Limb (tissue), 2 donors: ENCODE results near the gene ZNF550.
"Not testable (repeated sequence)": the region's sequence is repeated elsewhere in the genome, so short reads cannot be mapped to it uniquely, and the experiment has no call there.

Experiments
- DNase-seq, 2 donors: peaks; one replicate each; pipeline ENCODE4 v3.0.0-alpha.2; 2016; ENCODE audit errors: extremely low spot score in 2 of 2

ZNF550 gene

GRCh38 chr19:57537953-57538547, 21.6 kb downstream of the ZNF550 start:
- DNase-seq = no peak

DNA sequence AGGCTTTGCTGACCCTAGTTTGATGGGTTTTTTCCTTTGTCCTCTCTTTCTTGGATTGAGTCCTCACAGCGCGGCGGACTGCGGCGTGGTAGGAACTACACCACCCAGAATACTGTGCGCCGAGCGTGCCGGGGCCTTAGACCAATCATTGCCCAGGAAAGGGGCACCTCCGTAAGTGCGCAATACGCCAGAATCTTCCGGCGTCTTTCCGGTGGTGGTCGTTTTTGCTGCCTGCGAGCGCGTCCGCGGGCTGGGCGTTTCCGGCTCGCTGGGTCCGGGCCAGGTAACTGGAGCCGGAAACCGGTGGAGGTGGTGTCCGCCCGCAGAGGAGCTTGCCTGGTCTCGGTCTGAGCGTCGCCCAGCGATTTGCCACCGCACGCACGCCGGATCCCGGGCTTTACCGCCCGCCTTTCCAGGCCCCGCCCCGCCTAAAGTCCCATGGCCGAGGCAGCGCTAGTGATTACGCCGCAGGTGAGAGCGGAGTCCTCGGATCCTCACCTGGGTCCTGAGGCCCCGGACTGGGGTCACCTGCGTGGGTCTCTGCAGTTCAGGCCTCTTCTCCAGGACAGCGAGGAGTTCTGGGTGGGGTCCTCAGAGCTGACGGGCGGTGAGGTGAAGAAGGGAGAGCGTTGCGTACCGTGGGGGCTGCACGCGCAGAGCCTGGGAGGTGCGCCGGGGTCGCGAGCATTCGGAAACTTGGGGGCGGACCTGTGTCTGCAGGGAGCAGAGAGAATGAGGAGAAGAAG, 32.4 kb downstream of the ZNF550 start, which contains the start of gene ZNF549:
ZNF549 (plus strand) TSS at position 221 of the 746 bp plus-strand sequence; CDS start at position 439, 218 bp downstream.
- peak; percentile 91 to 92 for DNase-seq

DNA sequence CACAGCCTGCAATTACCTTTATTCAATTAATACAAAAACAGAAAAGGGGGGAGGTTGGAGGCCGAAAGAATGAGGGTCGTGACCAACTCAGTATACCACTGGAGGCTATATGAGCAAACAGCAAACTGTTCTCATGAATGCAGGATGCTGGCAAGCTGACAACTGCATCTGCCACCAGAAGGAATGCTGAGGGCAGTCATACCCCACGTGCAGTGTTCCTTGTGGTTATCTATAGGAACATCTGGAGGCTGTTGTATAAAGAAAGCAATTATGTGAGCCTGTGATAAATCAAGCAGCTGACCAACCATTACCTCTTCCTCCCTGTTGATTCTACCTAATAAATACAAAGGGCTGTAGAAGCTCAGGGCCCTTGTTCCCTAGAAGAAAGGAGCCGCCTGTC, 41.6 kb downstream of the ZNF550 start:
- not testable (repeated sequence) for DNase-seq

DNA sequence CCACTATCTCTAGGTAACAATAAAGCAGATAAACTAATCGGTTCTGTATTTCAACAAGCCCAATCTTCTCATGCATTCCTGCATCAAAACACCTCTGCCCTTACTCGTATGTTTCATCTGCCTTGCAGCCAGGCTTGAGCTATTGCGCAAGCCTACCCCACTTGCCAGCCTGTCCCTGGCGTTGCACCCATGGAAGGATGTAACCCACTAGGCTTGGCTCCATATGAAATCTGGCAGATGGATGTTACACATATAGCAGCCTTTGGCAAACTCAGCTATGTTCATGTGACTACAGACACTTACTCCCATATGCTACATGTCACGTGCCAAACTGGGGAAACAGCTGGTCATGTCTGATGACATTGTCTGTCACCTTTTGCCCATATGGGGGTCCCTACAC, 44.4 kb downstream of the ZNF550 start:
- DNase-seq = no peak

- DNase-seq = no peak
Observed at GRCh38 chr19:57512845-57513244, 46.8 kb downstream of the ZNF550 start.

DNA sequence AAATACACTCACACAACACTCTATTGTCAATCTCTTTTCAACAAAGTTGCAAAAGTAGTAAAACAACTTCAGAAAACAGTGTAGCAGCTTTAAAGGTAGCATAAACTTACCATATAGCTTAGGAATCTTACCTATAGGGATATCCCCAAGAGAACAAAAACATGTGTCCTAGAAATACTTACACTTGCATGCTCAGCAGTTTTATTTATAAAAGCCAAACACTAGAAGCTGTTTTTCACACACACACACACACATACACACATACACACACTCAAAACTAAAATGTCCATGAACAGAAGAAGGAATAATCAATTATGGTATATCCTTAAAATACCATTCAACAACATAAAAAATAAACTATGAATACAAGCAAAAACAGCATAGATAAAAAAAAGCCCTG, 48.2 kb downstream of the ZNF550 start:
- no peak for DNase-seq

DNA sequence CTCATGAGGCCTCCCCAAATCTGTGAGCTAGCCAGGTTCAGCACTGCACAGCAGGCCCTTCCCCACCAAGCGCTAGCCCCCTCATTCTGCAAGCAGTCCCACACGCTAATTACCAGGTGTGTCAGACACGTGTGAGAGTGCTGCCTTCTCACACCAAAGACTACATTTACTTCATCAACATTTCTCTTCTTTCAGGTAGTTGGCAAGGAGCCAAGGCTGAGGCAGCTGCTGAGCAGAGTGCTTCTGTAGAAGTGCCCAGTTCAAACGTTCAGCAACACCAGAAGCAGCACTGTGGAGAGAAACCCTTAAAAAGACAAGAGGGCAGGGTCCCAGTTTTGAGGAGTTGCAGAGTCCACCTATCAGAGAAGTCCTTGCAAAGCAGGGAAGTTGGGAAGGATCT, 53.5 kb downstream of the ZNF550 start:
- no peak for DNase-seq

DNA sequence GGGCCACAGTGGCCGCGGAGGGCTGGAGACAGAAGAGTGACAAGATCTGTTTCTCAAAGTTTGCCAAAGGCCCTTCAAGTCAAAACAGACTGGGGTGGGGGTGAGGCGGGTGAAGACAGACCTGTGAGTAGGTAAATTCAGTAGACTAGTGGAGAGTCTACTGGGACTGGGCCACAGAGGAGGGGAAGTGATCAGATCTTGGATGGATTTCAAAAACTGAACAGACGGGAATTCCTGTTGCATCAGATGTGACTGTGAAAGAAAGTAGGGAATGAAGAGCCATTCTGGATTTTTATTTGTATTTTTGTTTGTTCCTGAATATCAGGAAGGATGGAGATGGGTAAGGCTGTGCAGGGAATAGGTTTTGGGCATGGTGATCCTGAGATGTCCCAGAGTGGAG, 59.3 kb downstream of the ZNF550 start:
- DNase-seq = not testable (repeated sequence)

DNA sequence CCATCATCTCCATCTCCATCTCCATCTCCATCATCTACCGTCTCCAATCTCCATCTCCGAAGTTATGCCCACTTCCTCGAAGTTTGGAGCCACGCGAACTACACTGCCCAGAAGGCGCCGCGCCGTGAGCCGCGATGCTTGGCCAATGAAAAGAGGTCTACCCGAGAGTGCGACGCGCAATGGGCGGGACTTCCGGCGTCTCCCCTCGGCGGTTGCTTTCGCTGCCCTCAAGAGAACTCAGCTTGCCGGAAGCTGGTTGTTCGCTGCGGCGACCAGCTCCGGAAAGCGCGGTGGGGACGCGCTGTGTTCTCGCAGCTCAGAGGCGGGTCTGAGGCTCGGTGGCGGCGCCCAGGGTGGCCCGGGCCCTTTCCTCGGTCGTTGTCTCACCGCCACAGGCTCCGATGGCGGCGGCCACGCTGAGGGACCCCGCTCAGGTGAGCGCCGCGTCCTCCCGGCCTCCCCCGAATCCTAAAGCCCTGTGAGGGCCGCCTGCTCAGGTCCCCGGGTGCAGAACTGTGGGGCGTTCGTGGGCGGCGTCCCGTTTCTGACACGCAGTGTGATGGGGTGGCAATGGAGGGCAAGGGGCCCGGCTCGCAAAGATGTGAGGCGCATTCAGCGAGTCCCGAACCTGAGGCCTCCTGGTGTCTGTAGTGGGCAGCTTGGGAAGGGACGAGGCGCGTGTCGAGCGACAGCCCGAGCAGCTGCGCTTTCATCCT, 59.8 kb downstream of the ZNF550 start, which contains the start of gene ZNF773:
ZNF773 (plus strand) TSS at position 259 of the 716 bp plus-strand sequence; CDS start at position 402, 143 bp downstream.
- DNase-seq = peak; percentile 90 to 96

- DNase-seq = not testable (repeated sequence)
Observed at GRCh38 chr19:57499332-57499679, 60.4 kb downstream of the ZNF550 start.

- DNase-seq = not testable (repeated sequence)
Observed at GRCh38 chr19:57488299-57488644, 71.4 kb downstream of the ZNF550 start.

GRCh38 chr19:57487477-57488298, 72.0 kb downstream of the ZNF550 start, which contains the start of gene ZNF419:
Gene ZNF419 (plus strand): TSS chr19:57487750. CDS start chr19:57487951, 201 bp downstream.
- DNase-seq = peak; percentile 92
